ENCODE data around the gene YTHDF1. TPM values are rescaled to one million over a fixed set of nuclear protein-coding genes. Genes with fewer than 3 reads are reported as not detected.

Gene YTHDF1
- total and polyA plus RNA-seq, 4 donors = 20.9 to 45.9 (median 34.2) TPM

DNA sequence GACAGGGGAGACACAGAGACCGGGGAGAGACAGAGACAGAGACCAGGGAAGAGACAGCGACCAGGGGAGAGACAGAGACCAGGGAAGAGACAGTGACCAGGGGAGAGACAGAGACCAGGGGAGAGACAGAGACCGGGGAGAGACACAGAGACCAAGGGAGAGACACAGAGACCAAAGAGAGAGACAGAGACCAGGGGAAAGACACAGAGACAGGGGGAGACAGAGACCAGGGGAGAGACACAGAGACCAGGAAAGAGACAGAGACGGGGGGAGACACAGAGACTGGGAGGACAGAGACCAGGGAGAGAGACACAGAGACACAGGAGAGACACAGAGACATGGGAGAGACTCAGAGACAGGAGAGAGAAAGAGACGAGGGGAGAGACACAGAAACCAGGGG, 43.9 kb downstream of the YTHDF1 start:
- 94% methylated on average over 5 of the region's 5 CpGs for WGBS (ENCODE audit: insufficient coverage)

DNA sequence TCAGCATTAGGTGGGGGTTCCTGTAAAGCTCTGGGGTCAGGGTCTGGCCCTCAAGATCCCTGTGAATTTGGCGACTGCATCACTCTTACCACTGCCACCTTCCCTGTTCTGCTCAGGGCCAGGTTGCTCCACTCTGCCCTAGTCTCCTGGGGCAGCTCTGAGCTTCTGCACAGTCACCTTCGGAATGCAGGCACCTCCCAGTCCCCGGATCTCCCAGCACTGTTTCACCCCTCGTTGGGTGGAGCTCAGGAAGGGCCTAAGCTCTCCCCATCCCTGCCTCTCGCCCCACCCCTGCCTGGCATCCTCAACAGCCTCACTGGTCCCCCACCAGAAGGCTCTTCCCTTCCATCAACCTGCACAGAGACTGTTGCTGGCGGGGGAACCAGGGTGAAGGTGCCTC, 46.2 kb downstream of the YTHDF1 start:
- Histone ChIP-seq H3K36me3 (ENCODE audit: control insufficient read depth, insufficient read depth, low read length) (peaks cover 4% of the 10 kb centered on the region), H3K27ac (ENCODE audit: low read depth, low read length) (no peak overlapping the region), H3K4me3 (ENCODE audit: low read depth, low read length) (no peak overlapping the region), H3K9me3 (ENCODE audit: control insufficient read depth, insufficient read depth, low read length) (no peaks in the 10 kb centered on the region), H3K4me1 (ENCODE audit: control insufficient read depth, insufficient read depth, low read length) (peaks cover 50% of the 10 kb centered on the region), H3K27me3 (ENCODE audit: control insufficient read depth, insufficient read depth, low read length) (peaks cover 24% of the 10 kb centered on the region)
- 54% methylated on average over 5 of the region's 6 CpGs for WGBS (ENCODE audit: insufficient coverage)
- DNase-seq (ENCODE audit: low read depth in 4 of 6, low spot score in 6 of 6) = no peak

More for the DNA sequence above, 43.9 kb downstream of the YTHDF1 start:
- no peak for DNase-seq (ENCODE audit: low read depth in 4 of 6, low spot score in 6 of 6)
- Histone ChIP-seq H3K4me1 (ENCODE audit: control insufficient read depth, insufficient read depth, low read length) (peaks cover 52% of the 10 kb centered on the region), H3K27ac (ENCODE audit: low read depth, low read length) (no peak overlapping the region), H3K27me3 (ENCODE audit: control insufficient read depth, insufficient read depth, low read length) (peaks cover 45% of the 10 kb centered on the region), H3K4me3 (ENCODE audit: low read depth, low read length) (no peak overlapping the region), H3K9me3 (ENCODE audit: control insufficient read depth, insufficient read depth, low read length) (no peaks in the 10 kb centered on the region), H3K36me3 (ENCODE audit: control insufficient read depth, insufficient read depth, low read length) (peaks cover 4% of the 10 kb centered on the region)

DNA sequence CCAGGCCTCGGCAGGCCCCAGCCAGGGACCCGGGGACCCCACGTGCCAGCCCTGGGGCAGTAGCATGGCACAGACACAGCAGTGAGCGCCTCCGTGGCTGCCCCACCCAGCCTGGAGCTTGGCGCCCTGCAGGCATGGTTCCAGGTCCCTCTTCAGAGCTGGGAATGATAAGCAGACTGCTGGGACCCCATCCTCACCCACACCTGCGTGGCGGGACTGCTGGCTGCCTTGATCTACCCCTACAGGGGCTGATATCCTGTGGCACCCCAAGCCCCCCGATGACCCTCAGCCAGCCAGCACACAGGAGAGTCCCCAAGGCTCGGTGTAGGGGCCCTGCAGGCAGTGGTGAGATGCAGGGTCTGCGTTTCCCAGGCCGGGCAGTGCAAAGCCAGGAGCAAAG, 47.1 kb downstream of the YTHDF1 start:
- DNase-seq (ENCODE audit: low read depth in 4 of 6, low spot score in 6 of 6) = no peak
- H3K4me1 ChIP-seq (ENCODE audit: control insufficient read depth, insufficient read depth, low read length) = peaks cover 50% of the 10 kb centered on the region
- peaks cover 16% of the 10 kb centered on the region for H3K27me3 ChIP-seq (ENCODE audit: control insufficient read depth, insufficient read depth, low read length)
- H3K27ac ChIP-seq (ENCODE audit: low read depth, low read length) = no peak overlapping the region
- H3K36me3 ChIP-seq (ENCODE audit: control insufficient read depth, insufficient read depth, low read length) = peaks cover 4% of the 10 kb centered on the region
- no peaks in the 10 kb centered on the region for H3K9me3 ChIP-seq (ENCODE audit: control insufficient read depth, insufficient read depth, low read length)
- WGBS (ENCODE audit: insufficient coverage) = 77% methylated on average over 10 of the region's 12 CpGs
- no peak overlapping the region for H3K4me3 ChIP-seq (ENCODE audit: low read depth, low read length)

DNA sequence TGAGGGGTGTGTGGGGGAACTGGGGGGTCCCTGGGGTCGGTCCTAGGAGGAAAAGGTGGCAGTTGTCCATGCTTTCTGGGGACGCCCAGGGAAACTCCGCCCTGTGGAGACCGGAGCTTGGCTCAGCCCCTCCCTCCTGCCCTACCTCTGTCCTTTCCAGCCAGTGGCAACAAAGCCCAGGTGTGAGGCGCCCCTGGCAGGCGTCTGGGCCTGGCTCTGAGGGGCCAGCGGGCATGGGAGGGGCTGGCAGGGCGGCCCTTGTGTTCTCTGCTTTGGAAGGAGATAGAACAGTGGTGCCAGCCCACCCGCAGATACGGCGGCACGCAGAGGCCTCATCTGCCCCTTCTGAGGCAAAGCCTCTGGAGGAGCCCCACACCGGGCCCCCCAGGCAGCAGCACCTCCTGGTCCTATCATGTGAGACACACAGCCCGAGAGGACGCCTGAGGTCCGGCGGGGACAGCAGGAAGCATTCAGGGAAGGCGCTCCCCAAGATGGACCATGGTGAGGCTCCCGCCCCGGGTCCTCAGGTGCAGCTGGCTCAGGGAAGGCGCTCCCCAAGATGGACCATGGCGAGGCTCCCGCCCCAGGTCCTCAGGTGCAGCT, 47.9 kb downstream of the YTHDF1 start:
- peaks cover 4% of the 10 kb centered on the region for H3K36me3 ChIP-seq (ENCODE audit: control insufficient read depth, insufficient read depth, low read length)
- 92% methylated on average over 20 of the region's 23 CpGs for WGBS (ENCODE audit: insufficient coverage)
- H3K27ac ChIP-seq (ENCODE audit: low read depth, low read length) = no peak overlapping the region
- peaks cover 8% of the 10 kb centered on the region for H3K27me3 ChIP-seq (ENCODE audit: control insufficient read depth, insufficient read depth, low read length)
- DNase-seq (ENCODE audit: low read depth in 4 of 6, low spot score in 6 of 6) = no peak
- H3K4me3 ChIP-seq (ENCODE audit: low read depth, low read length) = no peak overlapping the region
- no peaks in the 10 kb centered on the region for H3K9me3 ChIP-seq (ENCODE audit: control insufficient read depth, insufficient read depth, low read length)
- peaks cover 50% of the 10 kb centered on the region for H3K4me1 ChIP-seq (ENCODE audit: control insufficient read depth, insufficient read depth, low read length)

DNA sequence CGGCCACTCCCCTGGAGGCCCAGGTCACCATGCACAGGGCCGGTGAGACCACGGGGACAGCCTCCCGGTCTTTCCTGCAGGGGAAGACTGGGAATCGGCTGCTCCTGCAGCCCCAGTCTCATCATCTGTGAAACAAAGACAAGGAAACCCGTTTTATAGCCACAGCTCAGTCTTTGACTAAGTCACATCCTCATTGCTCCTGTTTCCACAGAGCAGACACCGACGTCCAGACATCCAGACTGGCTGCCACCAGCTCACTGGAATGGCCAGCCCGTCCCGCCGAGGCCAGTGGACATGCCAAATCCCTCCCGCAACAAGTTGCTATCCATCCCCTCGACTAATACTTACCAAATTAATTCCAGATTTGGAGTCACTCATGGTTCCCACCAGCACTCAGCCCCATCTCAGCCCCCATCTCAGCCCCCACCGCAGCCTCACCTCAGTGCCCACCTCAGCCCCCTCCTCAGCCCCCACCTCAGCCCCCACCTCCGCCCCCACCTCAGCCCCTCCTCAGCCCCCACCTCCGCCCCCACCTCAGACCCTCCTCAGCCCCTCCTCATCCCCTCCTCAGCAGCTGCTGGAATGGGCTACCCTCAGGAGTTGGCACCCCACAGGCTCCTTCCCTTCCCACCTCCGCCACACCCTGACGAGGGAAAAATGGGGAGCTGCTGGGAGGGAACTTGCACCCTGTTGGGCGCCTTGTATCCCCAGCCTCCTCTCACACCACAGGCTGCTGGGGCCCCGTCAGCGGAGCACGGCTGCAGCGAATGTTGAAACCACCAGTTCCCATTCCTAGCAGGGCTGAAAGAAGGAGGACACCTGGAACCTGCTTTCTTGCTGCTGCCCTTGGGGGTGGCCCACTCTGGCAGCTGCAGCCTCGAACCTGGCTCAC, 48.7 kb downstream of the YTHDF1 start:
- H3K4me3 ChIP-seq (ENCODE audit: low read depth, low read length) = no peak overlapping the region
- 60% methylated on average over 19 of the region's 24 CpGs for WGBS (ENCODE audit: insufficient coverage)
- no peak overlapping the region for H3K27ac ChIP-seq (ENCODE audit: low read depth, low read length)
- peaks cover 4% of the 10 kb centered on the region for H3K36me3 ChIP-seq (ENCODE audit: control insufficient read depth, insufficient read depth, low read length)
- peaks cover 45% of the 10 kb centered on the region for H3K4me1 ChIP-seq (ENCODE audit: control insufficient read depth, insufficient read depth, low read length)
- DNase-seq (ENCODE audit: low read depth in 4 of 6, low spot score in 6 of 6) = no peak
- H3K27me3 ChIP-seq (ENCODE audit: control insufficient read depth, insufficient read depth, low read length) = peaks cover 3% of the 10 kb centered on the region
- H3K9me3 ChIP-seq (ENCODE audit: control insufficient read depth, insufficient read depth, low read length) = no peaks in the 10 kb centered on the region

DNA sequence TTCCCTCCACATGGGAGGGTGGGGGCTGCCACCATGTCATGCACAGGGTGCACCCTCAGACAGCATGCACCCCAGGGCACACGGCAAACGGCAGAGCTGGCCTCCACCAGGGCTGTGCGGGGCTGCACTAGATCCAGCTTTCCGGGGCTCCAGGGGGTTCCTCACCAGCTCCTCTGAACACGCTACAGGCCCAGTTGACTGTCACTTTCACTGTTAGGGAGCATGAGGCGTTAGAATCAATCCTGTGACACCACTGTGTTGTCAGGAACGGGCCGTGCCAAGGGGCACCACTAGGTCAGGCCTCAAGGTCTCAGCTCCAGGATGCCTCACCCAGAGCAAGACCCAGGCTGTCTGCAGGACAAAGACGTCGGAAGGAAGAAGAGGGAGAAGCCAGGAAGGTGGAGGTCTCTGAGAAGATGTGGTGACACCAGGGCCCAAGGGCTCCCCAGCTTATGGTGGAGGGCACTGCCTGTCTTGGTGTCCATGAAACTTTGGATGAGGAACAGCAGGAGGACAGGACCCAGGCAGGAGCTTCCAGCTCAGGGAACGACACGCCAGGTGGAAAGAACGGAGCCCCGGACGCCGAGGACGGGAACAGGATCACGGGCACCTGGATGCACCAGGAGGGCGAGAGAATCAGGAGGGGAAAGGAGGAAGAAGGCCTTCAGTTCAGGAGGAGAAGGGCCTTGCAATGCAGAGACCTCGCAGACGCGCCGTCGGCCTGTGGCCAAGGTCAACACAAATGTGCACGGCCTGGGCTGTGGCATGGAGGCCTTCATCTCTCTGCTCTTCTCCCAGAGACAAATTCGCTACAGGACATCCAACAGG, 49.5 kb downstream of the YTHDF1 start:
- H3K27me3 ChIP-seq (ENCODE audit: control insufficient read depth, insufficient read depth, low read length) = peaks cover 3% of the 10 kb centered on the region
- H3K36me3 ChIP-seq (ENCODE audit: control insufficient read depth, insufficient read depth, low read length) = peaks cover 4% of the 10 kb centered on the region
- WGBS (ENCODE audit: insufficient coverage) = 93% methylated on average over 26 of the region's 26 CpGs

DNA sequence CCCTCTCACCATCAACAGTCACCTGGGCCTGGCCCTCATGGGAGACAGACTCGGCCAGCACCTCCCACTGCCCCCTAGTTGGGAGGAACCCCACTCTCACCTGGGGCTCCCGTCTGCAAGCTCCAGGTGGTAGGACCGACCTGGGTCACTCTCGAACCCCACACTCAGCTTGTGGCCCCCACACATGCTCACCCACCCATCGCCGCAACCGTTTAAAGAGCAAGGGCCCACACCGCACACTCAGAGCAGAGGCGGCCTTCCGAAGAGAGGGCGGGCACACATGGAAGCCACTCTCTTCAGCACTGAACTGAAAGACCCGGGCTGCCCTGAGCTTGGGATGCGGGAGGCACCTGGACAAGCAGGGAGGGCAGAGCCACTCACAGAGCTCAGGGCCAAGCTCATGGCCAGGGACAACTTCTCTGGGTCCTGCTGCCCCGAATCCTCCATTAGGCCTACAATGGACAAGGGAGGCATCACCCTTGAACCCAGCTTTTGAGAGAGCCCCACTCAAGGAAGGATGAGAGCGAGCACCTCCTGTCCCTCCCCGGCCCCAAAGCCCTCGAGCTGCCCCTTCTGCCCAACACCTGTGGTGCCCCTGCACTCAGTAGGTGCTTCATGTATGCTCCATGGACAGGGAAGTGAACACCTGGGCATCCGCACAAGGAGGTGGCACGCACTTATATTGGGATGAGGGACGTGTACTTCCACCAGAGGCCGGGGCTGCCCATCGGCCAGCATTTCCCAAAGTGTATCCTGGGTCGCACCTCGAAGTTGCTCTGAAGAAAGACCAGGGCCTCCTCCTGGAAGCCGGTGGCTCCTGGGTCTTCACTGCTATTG, 50.4 kb downstream of the YTHDF1 start:
- no peaks in the 10 kb centered on the region for H3K27me3 ChIP-seq (ENCODE audit: control insufficient read depth, insufficient read depth, low read length)
- WGBS (ENCODE audit: insufficient coverage) = 92% methylated on average over 23 of the region's 25 CpGs

More for the DNA sequence above, 49.5 kb downstream of the YTHDF1 start:
- Histone ChIP-seq H3K9me3 (ENCODE audit: control insufficient read depth, insufficient read depth, low read length) (no peaks in the 10 kb centered on the region), H3K4me3 (ENCODE audit: low read depth, low read length) (no peak overlapping the region), H3K4me1 (ENCODE audit: control insufficient read depth, insufficient read depth, low read length) (peaks cover 45% of the 10 kb centered on the region), H3K27ac (ENCODE audit: low read depth, low read length) (no peak overlapping the region)
- DNase-seq (ENCODE audit: low read depth in 4 of 6, low spot score in 6 of 6) = no peak

DNA sequence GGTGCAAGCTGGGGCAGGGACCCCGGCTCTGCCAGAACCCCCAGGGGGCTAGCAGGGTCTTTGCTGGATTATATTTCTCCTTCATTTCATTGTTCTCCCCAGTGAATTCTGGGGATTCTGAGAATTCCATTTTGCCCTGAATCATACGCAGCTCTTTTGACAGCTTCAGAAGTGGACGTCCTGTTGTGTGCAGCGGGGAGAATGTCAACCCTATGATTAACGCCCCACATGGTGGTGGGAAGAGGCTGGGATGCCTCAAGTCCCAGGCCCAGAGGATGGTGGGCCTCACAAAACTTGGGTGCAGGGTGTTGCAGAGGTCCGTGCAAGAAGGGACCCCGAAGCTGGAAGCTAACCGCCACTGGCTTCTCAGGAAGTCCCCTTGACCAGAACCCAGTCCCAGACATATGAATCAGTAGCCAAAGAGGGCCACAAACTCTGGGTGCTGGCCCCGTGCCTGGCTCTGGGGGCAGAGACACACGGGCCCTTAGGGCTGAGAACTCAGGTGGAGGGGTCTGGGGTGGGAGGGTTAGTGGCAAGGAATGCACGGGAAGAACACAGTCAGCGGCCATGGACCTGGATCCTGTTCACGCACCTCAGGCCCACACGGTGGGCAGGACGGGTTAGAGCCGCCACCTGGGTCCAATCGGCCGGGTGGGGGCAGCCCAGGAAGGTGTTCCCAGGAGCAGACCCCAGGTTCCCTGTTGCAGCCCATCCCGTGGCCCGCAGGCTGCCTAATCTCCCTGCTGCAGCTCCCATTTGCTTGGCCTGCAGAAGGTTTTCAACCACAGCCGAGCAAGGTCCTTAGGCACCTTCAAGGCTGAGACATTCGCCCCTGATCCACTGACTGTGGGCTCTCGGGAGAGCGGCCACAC, 51.2 kb downstream of the YTHDF1 start:
- Histone ChIP-seq H3K4me1 (ENCODE audit: control insufficient read depth, insufficient read depth, low read length) (peaks cover 39% of the 10 kb centered on the region), H3K36me3 (ENCODE audit: control insufficient read depth, insufficient read depth, low read length) (peaks cover 4% of the 10 kb centered on the region), H3K27me3 (ENCODE audit: control insufficient read depth, insufficient read depth, low read length) (no peaks in the 10 kb centered on the region), H3K4me3 (ENCODE audit: low read depth, low read length) (no peak overlapping the region), H3K9me3 (ENCODE audit: control insufficient read depth, insufficient read depth, low read length) (no peaks in the 10 kb centered on the region), H3K27ac (ENCODE audit: low read depth, low read length) (no peak overlapping the region)
- 79% methylated on average over 24 of the region's 24 CpGs for WGBS (ENCODE audit: insufficient coverage)
- no peak for DNase-seq (ENCODE audit: low read depth in 4 of 6, low spot score in 6 of 6)

More for the DNA sequence above, 50.4 kb downstream of the YTHDF1 start:
- peaks cover 4% of the 10 kb centered on the region for H3K36me3 ChIP-seq (ENCODE audit: control insufficient read depth, insufficient read depth, low read length)
- DNase-seq (ENCODE audit: low read depth in 4 of 6, low spot score in 6 of 6) = no peak
- no peak overlapping the region for H3K27ac ChIP-seq (ENCODE audit: low read depth, low read length)
- no peak overlapping the region for H3K4me3 ChIP-seq (ENCODE audit: low read depth, low read length)
- H3K4me1 ChIP-seq (ENCODE audit: control insufficient read depth, insufficient read depth, low read length) = peaks cover 39% of the 10 kb centered on the region
- H3K9me3 ChIP-seq (ENCODE audit: control insufficient read depth, insufficient read depth, low read length) = no peaks in the 10 kb centered on the region

Measured in spinal cord (tissue), 10 donors.